ENCODE results near the gene PITPNC1.

DNA sequence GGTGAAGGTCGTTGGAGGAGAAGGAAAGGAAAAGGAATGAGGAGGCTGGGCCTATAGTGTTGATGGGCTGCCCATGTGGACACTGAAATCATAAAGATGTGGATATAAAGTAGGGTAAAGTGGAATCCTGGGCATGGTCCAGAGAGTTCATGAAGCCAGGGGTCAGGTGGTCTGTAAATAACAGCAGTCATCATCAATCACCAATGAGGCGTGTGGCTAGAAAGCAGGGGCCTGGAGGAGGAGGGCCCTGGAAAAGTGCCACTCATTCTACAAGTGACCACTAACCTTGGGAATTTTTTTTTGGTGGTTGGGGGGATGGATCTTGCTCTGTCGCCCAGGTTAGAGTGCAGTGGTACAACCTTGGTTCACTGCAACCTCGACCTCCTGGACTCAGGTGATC lies 225.4 kb downstream of the PITPNC1 start:
- no peak for TF ChIP-seq ZNF274 (IDR thresholded peaks at IDR 0.05; ENCODE audit: low read depth, low read length)
- TF ChIP-seq YY1 (IDR thresholded peaks at IDR 0.05; ENCODE audit: insufficient read depth, insufficient read length), result no peak
- TF ChIP-seq SUZ12 (IDR thresholded peaks at IDR 0.05; ENCODE audit: extremely low read depth, insufficient read depth, insufficient read length), result no peak
